AG10803 (cell line): ENCODE results near the gene PNPLA7.

Source experiments
- DNase-seq: peaks from one replicate; pipeline ENCODE4 v3.0.0; 2010; ENCODE audit warnings: low read depth
- H3K4me3 ChIP-seq: 2 replicates; pipeline ENCODE4 v1.5.1; 2011; ENCODE audit warnings: mild to moderate bottlenecking, low read length, control low read depth
- CTCF ChIP-seq: conservative IDR thresholded peaks from 2 replicates; pipeline ENCODE4 v1.5.1; 2011; ENCODE audit warnings: mild to moderate bottlenecking, low read length, control low read depth, inconsistent platforms

PNPLA7 gene

GRCh38 chr9:137500666-137501397, 49.4 kb downstream of the PNPLA7 start:
- H3K4me3 ChIP-seq, result no peak overlapping the region
- no peak for DNase-seq
- TF ChIP-seq CTCF, result no peak

GRCh38 chr9:137499858-137500661, 50.1 kb downstream of the PNPLA7 start:
- TF ChIP-seq CTCF, result no peak
- DNase-seq, result no peak
- H3K4me3 ChIP-seq, result no peak overlapping the region

GRCh38 chr9:137499416-137499815, 50.8 kb downstream of the PNPLA7 start:
- no peak for DNase-seq
- TF ChIP-seq CTCF, result no peak

GRCh38 chr9:137498720-137499150, 51.5 kb downstream of the PNPLA7 start:
- DNase-seq, result no peak
- no peak overlapping the region for H3K4me3 ChIP-seq
- TF ChIP-seq CTCF, result no peak

More at GRCh38 chr9:137499416-137499815, 50.8 kb downstream of the PNPLA7 start:
- no peak overlapping the region for H3K4me3 ChIP-seq

GRCh38 chr9:137497921-137498719, 52.1 kb downstream of the PNPLA7 start:
- DNase-seq, result no peak
- TF ChIP-seq CTCF, result no peak
- no peak overlapping the region for H3K4me3 ChIP-seq

GRCh38 chr9:137496601-137497375, 53.4 kb downstream of the PNPLA7 start:
- DNase-seq, result no peak
- no peak for TF ChIP-seq CTCF
- H3K4me3 ChIP-seq, result no peak overlapping the region
